22Rv1 (cell line): Measurements from ENCODE around the gene DENND4A.

Experiments used
- ZFX ChIP-seq: fragments of 450-650 bp; IDR thresholded peaks from 2 replicates; pipeline ENCODE4 v1.6.1; 2017; ENCODE audit warnings: antibody characterized with exemption, borderline replicate concordance
- TF ChIP-seq, protein P1 (sequence below): fragments of 450-650 bp; IDR thresholded peaks from 2 replicates; pipeline ENCODE4 v1.5.1; 2017; ENCODE audit warnings: mild to moderate bottlenecking

DNA sequence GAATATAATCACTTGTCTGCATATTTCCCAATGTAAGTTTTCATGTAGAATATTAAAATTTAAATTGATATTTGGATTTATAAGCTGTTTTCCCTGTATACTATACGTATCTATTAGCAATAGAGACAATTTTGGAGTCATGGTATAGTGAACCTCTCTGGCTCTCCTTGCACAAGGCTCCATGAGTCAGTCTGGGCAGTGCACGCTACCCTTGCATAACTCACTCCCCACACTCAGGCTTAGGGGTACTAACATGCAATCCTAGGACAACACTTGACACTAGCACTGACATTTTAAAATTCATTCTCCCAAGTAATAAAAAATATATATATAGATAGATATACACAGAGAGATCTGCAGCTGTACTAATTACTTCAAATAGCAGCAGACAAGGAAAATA is 131.2 kb downstream of the DENND4A start:
- TF ChIP-seq, protein P1, sequence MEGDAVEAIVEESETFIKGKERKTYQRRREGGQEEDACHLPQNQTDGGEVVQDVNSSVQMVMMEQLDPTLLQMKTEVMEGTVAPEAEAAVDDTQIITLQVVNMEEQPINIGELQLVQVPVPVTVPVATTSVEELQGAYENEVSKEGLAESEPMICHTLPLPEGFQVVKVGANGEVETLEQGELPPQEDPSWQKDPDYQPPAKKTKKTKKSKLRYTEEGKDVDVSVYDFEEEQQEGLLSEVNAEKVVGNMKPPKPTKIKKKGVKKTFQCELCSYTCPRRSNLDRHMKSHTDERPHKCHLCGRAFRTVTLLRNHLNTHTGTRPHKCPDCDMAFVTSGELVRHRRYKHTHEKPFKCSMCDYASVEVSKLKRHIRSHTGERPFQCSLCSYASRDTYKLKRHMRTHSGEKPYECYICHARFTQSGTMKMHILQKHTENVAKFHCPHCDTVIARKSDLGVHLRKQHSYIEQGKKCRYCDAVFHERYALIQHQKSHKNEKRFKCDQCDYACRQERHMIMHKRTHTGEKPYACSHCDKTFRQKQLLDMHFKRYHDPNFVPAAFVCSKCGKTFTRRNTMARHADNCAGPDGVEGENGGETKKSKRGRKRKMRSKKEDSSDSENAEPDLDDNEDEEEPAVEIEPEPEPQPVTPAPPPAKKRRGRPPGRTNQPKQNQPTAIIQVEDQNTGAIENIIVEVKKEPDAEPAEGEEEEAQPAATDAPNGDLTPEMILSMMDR = no peak
- no peak for TF ChIP-seq ZFX
